IMR-90 (cell line): ENCODE data around the gene EIF6. TPM values are rescaled to one million over a fixed set of nuclear protein-coding genes. Genes with fewer than 3 reads are reported as not detected.
A peak's percentile ranks its signal among the peaks of the same experiment; 100 is the strongest.

Source experiments
- ATAC-seq: fragments of 200-7000 bp; cut with Tn5 transposase; 2 replicates; pipeline ENCODE4 v1.9.1; 2020; ENCODE audit warnings: low read depth, mild to moderate bottlenecking, moderate library complexity
- BruUV-seq: library from RNA; stranded (reverse); fragments of 400-500 nt; replicated peaks from 2 replicates; lab custom pipeline; 2021; lab: Mats Ljungman, UMichigan
- CTCF ChIA-PET: fragments of 300-600 bp; formaldehyde crosslinking; extraction: SDS; loops from one replicate; lab custom pipeline; 2021; ENCODE audit warnings: antibody characterized with exemption; lab: Yijun Ruan, JAX
- POLR2A ChIA-PET: fragments of 300-600 bp; sonication (Branson Sonifier 250); formaldehyde crosslinking; loops from one replicate; lab custom pipeline; 2022; ENCODE audit warnings: antibody characterized with exemption; ENCODE audit not compliant: unreplicated experiment; lab: Charles Lee
- DNase-seq: peaks from one replicate; pipeline ENCODE4 v3.0.0; 2013
- H2AFZ ChIP-seq: replicated peaks from 2 replicates; pipeline ENCODE3; 2013; ENCODE audit warnings: low read length, mild to moderate bottlenecking; ENCODE audit not compliant: poor library complexity
- H2AK5ac ChIP-seq: 2 replicates; pipeline ENCODE4 v1.6.1; 2013; ENCODE audit warnings: low read depth, low read length, inconsistent platforms
- H2AK9ac ChIP-seq: replicated peaks from 2 replicates; pipeline ENCODE3; 2013; ENCODE audit warnings: mild to moderate bottlenecking, low read depth, low read length, moderate library complexity; ENCODE audit not compliant: poor library complexity
- H2BK120ac ChIP-seq: 2 replicates; pipeline ENCODE4 v1.6.1; 2013; ENCODE audit warnings: low read depth, low read length, inconsistent platforms
- H2BK15ac ChIP-seq: 3 replicates; pipeline ENCODE4 v1.6.1; 2013; ENCODE audit warnings: low read depth, low read length, inconsistent platforms
- H2BK20ac ChIP-seq: 2 replicates; pipeline ENCODE4 v1.6.1; 2013; ENCODE audit warnings: low read depth, mild to moderate bottlenecking, inconsistent platforms, low read length, moderate library complexity
- H2BK5ac ChIP-seq: 2 replicates; pipeline ENCODE4 v1.6.1; 2013; ENCODE audit warnings: mild to moderate bottlenecking, low read depth, low read length, inconsistent platforms; ENCODE audit not compliant: poor library complexity, severe bottlenecking
- H3K14ac ChIP-seq: replicated peaks from 2 replicates; pipeline ENCODE4 v1.6.1; 2013; ENCODE audit warnings: low read depth, low read length, inconsistent platforms
- H3K18ac ChIP-seq: 2 replicates; pipeline ENCODE4 v1.6.1; 2013; ENCODE audit warnings: low read depth, low read length, control low read depth
- H3K23ac ChIP-seq: 2 replicates; pipeline ENCODE4 v1.6.1; 2013; ENCODE audit warnings: low read depth, low read length, inconsistent platforms
- H3K27ac ChIP-seq: 2 replicates; pipeline ENCODE4 v1.5.1; 2013; ENCODE audit warnings: mild to moderate bottlenecking, control low read depth, low read length; ENCODE audit not compliant: insufficient read depth
- H3K27me3 ChIP-seq: 2 replicates; pipeline ENCODE4 v1.6.1; 2013; ENCODE audit warnings: low read length; ENCODE audit not compliant: control insufficient read depth, insufficient read depth
- H3K36me3 ChIP-seq: 2 replicates; pipeline ENCODE4 v1.6.1; 2013; ENCODE audit warnings: low read length, mixed read lengths; ENCODE audit not compliant: control insufficient read depth, insufficient read depth
- H3K4ac ChIP-seq: 2 replicates; pipeline ENCODE4 v1.6.1; 2013; ENCODE audit warnings: low read depth, low read length, inconsistent platforms
- H3K4me1 ChIP-seq: 2 replicates; pipeline ENCODE4 v1.6.1; 2013; ENCODE audit warnings: low read length, mixed read lengths; ENCODE audit not compliant: control insufficient read depth, insufficient read depth
- H3K4me2 ChIP-seq: 2 replicates; pipeline ENCODE4 v1.6.1; 2013; ENCODE audit warnings: low read depth, mild to moderate bottlenecking, control low read depth, low read length, moderate library complexity
- H3K4me3 ChIP-seq: 2 replicates; pipeline ENCODE4 v1.5.1; 2013; ENCODE audit warnings: low read depth, mild to moderate bottlenecking, control low read depth, low read length, moderate library complexity; ENCODE audit not compliant: insufficient read depth
- H3K56ac ChIP-seq: 2 replicates; pipeline ENCODE4 v1.6.1; 2013; ENCODE audit warnings: low read length, inconsistent platforms; ENCODE audit not compliant: insufficient read depth; ENCODE audit errors: extremely low read depth
- H3K79me1 ChIP-seq, 2 experiments: 2 replicates each; pipeline ENCODE4 v1.6.1; 2013; ENCODE audit warnings: low read length in 2 of 2, inconsistent platforms in 1 of 2, low read depth in 1 of 2
- H3K9ac ChIP-seq: 2 replicates; pipeline ENCODE4 v1.6.1; 2013; ENCODE audit warnings: low read depth, low read length, control low read depth
- H3K9me1 ChIP-seq: 2 replicates; pipeline ENCODE4 v1.6.1; 2013; ENCODE audit warnings: low read length, inconsistent platforms; ENCODE audit not compliant: insufficient read depth
- H3K9me3 ChIP-seq: 2 replicates; pipeline ENCODE4 v1.6.1; 2013; ENCODE audit warnings: low read length; ENCODE audit not compliant: control insufficient read depth, insufficient read depth
- H4K20me1 ChIP-seq: 2 replicates; pipeline ENCODE4 v1.6.1; 2013; ENCODE audit warnings: low read length, inconsistent platforms; ENCODE audit not compliant: insufficient read depth
- H4K5ac ChIP-seq: 2 replicates; pipeline ENCODE4 v1.6.1; 2013; ENCODE audit warnings: mild to moderate bottlenecking, low read depth, low read length, control low read depth
- H4K8ac ChIP-seq, 2 experiments: 2 replicates each; pipeline ENCODE4 v1.6.1; 2013; ENCODE audit warnings: low read depth in 2 of 2, low read length in 2 of 2, control low read depth in 1 of 2, inconsistent platforms in 1 of 2
- H4K91ac ChIP-seq: 2 replicates; pipeline ENCODE4 v1.6.1; 2013; ENCODE audit warnings: low read depth, low read length, inconsistent platforms; ENCODE audit not compliant: insufficient read depth
- BHLHE40 ChIP-seq: fragments of 150-350 bp; IDR thresholded peaks from 2 replicates; pipeline ENCODE4 v1.6.1; 2016; ENCODE audit warnings: mild to moderate bottlenecking, low read depth, low read length
- CEBPB ChIP-seq: IDR thresholded peaks from 2 replicates; pipeline ENCODE4 v1.6.1; 2012; ENCODE audit warnings: low read depth, low read length, improper control_type of control experiment
- CHD1 ChIP-seq: IDR thresholded peaks from 2 replicates; pipeline ENCODE4 v1.6.1; 2012; ENCODE audit warnings: low read depth, low read length, improper control_type of control experiment
- FOS ChIP-seq: fragments of 150-350 bp; IDR thresholded peaks from 2 replicates; pipeline ENCODE4 v1.6.1; 2016; ENCODE audit warnings: low read depth, low read length
- MAFK ChIP-seq: IDR thresholded peaks from 2 replicates; pipeline ENCODE4 v1.6.1; 2012; ENCODE audit warnings: low read depth, low read length, improper control_type of control experiment
- MXI1 ChIP-seq: IDR thresholded peaks from 2 replicates; pipeline ENCODE4 v1.6.1; 2012; ENCODE audit warnings: low read depth, mild to moderate bottlenecking, low read length, moderate library complexity, borderline replicate concordance
- NFE2L2 ChIP-seq: fragments of 150-350 bp; IDR thresholded peaks from 2 replicates; pipeline ENCODE4 v1.6.1; 2016; ENCODE audit warnings: low read depth, mild to moderate bottlenecking, low read length
- RFX5 ChIP-seq: IDR thresholded peaks from 2 replicates; pipeline ENCODE4 v1.8.0; 2012; ENCODE audit warnings: low read depth, mild to moderate bottlenecking, low read length, moderate library complexity
- SMC3 ChIP-seq: fragments of 150-350 bp; IDR thresholded peaks from 2 replicates; pipeline ENCODE4 v1.6.1; 2016; ENCODE audit warnings: low read depth, mild to moderate bottlenecking, antibody characterized with exemption, low read length, moderate library complexity
- USF2 ChIP-seq: fragments of 150-350 bp; IDR thresholded peaks from 2 replicates; pipeline ENCODE4 v1.6.1; 2017; ENCODE audit warnings: mild to moderate bottlenecking, antibody characterized with exemption, low read length, low read depth
- WGBS, 2 experiments: methylation state at CpG; one replicate each; pipeline versions ENCODE4 v1.1.5 to v1.1.7; 2013; ENCODE audit warnings: missing lambda C conversion rate in 2 of 2; ENCODE audit not compliant: insufficient read length in 1 of 2; ENCODE audit errors: extremely low coverage in 2 of 2; 5-methylcytosine and 5-hydroxymethylcytosine counted together
- dilution Hi-C: fragments of 300-500 bp; cut with HindIII; formaldehyde crosslinking; loops from one replicate; pipeline ENCODE4 v1.14.3; 2018; ENCODE audit warnings: low sequenced_read_pairs; ENCODE audit not compliant: unreplicated experiment
- in situ Hi-C: fragments of 300-500 bp; cut with MboI; formaldehyde crosslinking; loops from 3 replicates; pipeline ENCODE4 v1.14.3; 2019; ENCODE audit warnings: low sequenced_read_pairs, inconsistent platforms, mixed read lengths
- intact Hi-C: fragments of 100-400 bp; cut with micrococcal nuclease; formaldehyde crosslinking; loops from 2 replicates; pipeline ENCODE4 v1.10.0; 2022
- polyA plus RNA-seq, 3 experiments: library from polyadenylated mRNA; depleted of rRNA; stranded (reverse); fragments of >200 nt; gene quantifications; 2 replicates each; pipeline ENCODE4 v1.2.3, GENCODE V29; 2012; ENCODE audit warnings: low replicate concordance in 1 of 3
- total RNA-seq: library from RNA; depleted of rRNA; stranded (reverse); fragments of >200 nt; gene quantifications from 2 replicates; pipeline ENCODE4 v1.2.3, GENCODE V29; 2012

Gene EIF6
- total and polyA plus RNA-seq, 2 of the 4 experiments (the other 2 are of a cell fraction) = 215 to 227 TPM

GRCh38 chr20:35232575-35232974 is 52.0 kb downstream of the EIF6 start:
- Histone ChIP-seq H4K91ac (no peak overlapping the region), H2AFZ (peak overlapping the region; percentile 85), H3K79me1 (no peaks in the 10 kb centered on the region), H3K27me3 (peaks cover 2% of the 10 kb centered on the region; the same call in 1 of the 2 replicates), H3K9me1 (0 out of 2 replicates have a peak, but pooled peaks cover 3% of the 10 kb centered on the region), H3K23ac (no peak overlapping the region), H4K8ac (peak overlapping the region in 1 of 2 experiments; percentile 37; a peak in 1 of 4 replicates), H3K27ac (peak overlapping the region; percentile 41; the same call in 1 of the 2 replicates), H3K9ac (peak overlapping the region; percentile 14; the same call in 1 of the 2 replicates), H3K4me3 (no peak overlapping the region), H2BK20ac (no peak overlapping the region), H2BK15ac (no peak overlapping the region; the same call in 2 of the 3 replicates), H2BK5ac (peak overlapping the region; percentile 49), H3K18ac (0 out of 2 replicates have a peak overlapping the region, but pooled peaks have one; percentile 42), H4K5ac (no peak overlapping the region), H3K4me2 (no peak overlapping the region), H3K9me3 (peaks cover 3% of the 10 kb centered on the region), H3K36me3 (0 out of 2 replicates have a peak, but pooled peaks cover 2% of the 10 kb centered on the region), H3K14ac (0 out of 2 replicates have a peak overlapping the region, but pooled peaks have one; percentile 11), H2BK120ac (peak overlapping the region; percentile 43; the same call in 1 of the 2 replicates), H4K20me1 (0 out of 2 replicates have a peak, but pooled peaks cover 2% of the 10 kb centered on the region), H2AK5ac (no peak overlapping the region; the same call in 1 of the 2 replicates), H3K4ac (peak overlapping the region; percentile 34; the same call in 1 of the 2 replicates), H3K56ac (no peak overlapping the region; the same call in 1 of the 2 replicates), H2AK9ac (peak overlapping the region; percentile 51), H3K4me1 (peaks cover 5% of the 10 kb centered on the region)
- in situ Hi-C loops (no loop called here), intact Hi-C loops (no loop called here), dilution Hi-C loops (no loop called here)
- WGBS, 2 experiments = 20% methylated on average over 1 of the region's 2 CpGs; no CpG with 5 or more reads in 1 of the 2 experiments
- DNase-seq = peak; percentile 75
- ChIA-PET POLR2A (no interaction called here), CTCF (no interaction called here)
- TF ChIP-seq MXI1 (no peak), USF2 (no peak), BHLHE40 (no peak), SMC3 (no peak), FOS (no peak), NFE2L2 (no peak), MAFK (no peak), CHD1 (no peak), CEBPB (no peak), RFX5 (no peak)
- BruUV-seq = no TSS peak
- peak; percentile 95 for ATAC-seq
